ENCODE data around the gene SELENOO.
A peak's percentile ranks its signal among the peaks of the same experiment; 100 is the strongest.

- TF ChIP-seq CTCF (IDR thresholded peaks at IDR 0.05) (no peak), POLR2A (IDR thresholded peaks at IDR 0.05) (peak; percentile 53)
Observed at GRCh38 chr22:50250555-50251476, 50.0 kb downstream of the SELENOO start, which contains the start of gene HDAC10.

Measured in right lobe of liver (tissue), 4 donors.